Limb (tissue), 2 donors: ENCODE measurements around the gene POLR1F.
"Not testable (repeated sequence)": the region's sequence is repeated elsewhere in the genome, so short reads cannot be mapped to it uniquely, and the experiment has no call there.

Experiments
- DNase-seq, 2 donors: peaks; one replicate each; pipeline ENCODE4 v3.0.0-alpha.2; 2016; ENCODE audit errors: extremely low spot score in 2 of 2

POLR1F gene, protein sequence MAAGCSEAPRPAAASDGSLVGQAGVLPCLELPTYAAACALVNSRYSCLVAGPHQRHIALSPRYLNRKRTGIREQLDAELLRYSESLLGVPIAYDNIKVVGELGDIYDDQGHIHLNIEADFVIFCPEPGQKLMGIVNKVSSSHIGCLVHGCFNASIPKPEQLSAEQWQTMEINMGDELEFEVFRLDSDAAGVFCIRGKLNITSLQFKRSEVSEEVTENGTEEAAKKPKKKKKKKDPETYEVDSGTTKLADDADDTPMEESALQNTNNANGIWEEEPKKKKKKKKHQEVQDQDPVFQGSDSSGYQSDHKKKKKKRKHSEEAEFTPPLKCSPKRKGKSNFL

DNA sequence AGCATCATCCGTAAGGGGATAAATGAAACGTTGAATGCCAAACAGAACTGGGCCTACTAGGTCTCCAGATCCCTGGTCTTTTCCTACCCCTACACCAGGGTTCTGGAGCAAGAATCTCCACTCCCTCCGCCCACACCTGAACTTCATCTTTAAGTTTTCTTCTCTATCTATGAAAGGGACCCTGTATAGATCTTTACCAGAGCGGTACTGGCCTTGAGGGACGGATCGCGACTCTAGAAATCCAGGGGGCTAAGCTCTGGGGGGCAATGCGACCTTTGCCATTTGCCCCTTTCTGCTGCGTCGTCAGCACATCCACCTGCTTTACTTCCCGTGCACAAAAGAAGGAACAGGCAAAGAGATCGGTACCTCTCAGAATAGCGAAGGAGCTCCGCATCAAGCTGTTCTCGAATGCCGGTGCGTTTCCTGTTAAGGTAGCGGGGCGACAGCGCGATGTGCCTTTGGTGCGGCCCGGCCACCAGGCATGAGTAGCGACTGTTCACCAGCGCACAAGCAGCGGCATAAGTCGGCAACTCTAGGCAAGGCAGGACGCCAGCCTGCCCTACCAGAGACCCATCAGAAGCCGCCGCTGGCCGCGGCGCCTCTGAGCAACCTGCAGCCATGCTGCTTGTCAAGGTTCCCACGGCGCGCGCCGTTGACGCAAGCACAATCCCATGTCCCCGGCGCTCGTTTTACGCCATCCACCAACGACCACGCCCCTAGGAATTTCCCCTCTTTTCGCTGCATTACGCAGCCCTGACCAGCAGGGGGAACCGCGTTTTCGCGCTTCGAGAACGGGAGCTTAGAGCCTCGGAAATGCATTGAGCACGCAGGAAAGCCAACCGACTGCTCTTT, at the start of gene POLR1F:
TSS of gene POLR1F (minus strand) at position 641 of the 852 bp plus-strand sequence. CDS start at position 620, 21 bp downstream.
- DNase-seq, result peak; percentile 96 to 97

DNA sequence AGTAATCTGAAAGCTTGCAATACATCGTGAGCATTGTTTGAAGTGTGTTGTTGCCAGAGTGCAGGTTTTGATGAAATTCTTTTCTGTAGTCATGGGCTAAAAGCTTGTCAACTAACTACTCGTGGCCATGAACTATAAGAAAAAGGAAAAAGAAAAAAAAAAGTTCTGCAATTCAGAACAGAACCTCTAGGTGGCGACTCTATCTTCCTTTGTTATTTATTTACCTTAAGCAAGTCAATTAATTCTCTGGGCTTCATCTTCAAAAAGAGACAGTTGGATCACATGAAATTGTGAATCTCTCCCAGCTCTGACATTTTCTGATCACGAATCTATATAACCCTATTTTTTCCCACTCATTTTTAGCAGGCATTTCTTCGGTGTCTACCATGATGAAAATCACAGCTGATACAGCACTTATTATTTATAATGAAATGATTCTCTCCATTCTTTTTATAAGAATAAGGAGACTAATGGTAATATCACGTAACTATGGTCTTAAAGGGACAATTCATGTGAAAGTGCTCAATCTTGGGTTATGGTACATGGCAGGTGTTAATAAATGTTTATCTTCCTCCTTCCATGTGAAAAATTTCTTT, 45.8 kb upstream of the POLR1F start:
- no peak for DNase-seq

DNA sequence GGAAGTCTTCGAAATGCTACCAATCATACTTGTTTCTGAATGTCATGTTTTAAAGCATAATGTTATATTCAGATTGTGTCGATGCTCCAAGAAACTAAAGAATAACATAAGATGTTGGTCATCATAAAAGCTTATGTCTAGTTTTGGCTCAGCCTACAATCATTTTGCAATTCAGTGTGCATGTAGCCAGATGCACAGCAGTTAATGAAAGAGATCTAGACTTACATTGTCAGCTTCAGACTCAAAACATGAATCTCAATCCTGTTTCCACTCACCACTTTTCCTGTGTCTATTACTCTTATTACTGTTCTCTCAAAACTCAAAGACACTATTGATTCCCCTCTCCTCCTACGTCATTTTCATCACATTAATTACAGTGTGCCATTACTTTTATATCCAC, 43.2 kb upstream of the POLR1F start:
- no peak for DNase-seq

DNA sequence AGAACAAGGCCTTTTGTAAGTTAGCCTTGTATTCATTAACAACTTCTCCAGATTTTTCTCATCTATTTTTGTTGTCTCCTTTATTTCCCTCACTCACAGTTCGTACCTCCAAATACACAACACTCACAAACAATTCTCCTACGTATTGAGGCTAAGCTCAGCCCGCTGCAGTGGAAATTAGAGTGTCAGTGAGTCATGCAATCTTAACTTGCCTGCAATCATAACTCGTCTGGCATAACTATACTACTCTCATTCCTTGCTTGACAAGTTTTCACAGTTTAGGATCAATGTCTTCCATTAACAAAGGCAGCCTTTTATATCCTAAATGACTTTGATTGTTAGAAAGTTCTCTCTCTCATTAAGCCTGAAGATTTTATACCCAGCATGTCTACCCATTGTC, 40.8 kb upstream of the POLR1F start:
- no peak for DNase-seq

DNA sequence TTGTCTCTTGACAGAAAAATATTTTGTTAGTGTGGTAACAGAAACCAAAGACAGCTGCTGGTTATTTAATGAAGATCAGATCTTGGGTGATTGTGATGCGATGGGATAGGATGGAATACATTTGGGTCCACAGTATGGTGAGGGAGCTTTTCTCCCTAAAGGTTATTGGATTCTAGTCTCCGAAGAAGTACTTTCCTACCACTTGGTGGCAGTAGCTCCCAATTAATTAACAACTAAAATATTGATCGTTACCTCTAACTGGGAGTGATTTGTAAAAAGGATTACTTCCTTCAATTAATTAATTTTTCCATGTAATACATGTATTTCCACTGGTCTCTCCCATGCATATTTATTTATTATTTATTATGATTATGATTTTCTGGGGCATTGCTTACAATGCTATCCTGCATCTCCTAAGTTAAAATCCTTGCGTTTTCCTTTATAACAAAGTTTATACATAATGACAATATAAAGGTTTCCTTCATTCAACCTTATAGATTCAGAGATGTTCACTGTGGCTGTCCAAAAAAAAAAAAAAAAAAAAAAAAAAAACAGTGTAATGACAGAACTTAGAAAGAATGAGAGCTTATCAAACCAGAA, 39.0 kb upstream of the POLR1F start:
- peak in 1 of 2 donors; percentile 59 for DNase-seq

DNA sequence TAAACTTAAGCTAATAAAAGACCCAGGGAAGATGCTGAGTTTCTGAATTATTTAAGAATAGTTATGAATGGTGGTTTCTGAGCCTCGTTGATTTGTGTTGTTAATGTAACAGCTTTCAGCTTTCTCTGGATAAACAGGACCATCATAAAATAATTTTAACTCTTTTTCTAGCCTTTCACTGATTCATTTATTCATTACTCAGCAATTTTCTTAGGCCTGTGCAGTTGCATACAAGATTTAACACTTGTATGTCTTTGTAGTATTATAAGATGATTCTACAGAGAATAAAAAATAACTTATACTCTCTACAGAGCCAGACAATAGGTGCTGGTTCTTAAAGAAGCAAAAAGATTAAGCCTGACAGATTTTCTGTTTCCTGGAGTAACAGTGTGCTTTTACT, 35.2 kb upstream of the POLR1F start:
- no peak for DNase-seq

DNA sequence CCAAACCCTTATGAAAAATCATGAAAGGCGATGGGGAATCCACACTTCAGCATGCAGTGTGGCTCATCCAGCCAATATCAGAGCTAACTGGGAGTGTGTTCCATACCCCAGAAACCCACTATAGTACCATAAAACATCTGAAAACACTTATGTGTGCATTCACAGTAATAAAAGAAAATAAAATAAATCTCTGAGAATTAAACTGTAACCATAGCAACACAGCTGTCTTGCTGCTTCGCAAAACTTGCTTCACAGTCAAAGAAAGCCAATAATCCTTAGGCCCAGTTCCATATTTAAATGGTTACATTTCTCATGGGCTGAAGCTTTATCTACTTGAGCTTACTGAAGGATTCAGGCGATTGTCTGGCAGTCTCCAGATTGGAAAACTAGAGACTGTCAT, 19.9 kb upstream of the POLR1F start:
- DNase-seq, result peak in 1 of 2 donors; percentile 50

DNA sequence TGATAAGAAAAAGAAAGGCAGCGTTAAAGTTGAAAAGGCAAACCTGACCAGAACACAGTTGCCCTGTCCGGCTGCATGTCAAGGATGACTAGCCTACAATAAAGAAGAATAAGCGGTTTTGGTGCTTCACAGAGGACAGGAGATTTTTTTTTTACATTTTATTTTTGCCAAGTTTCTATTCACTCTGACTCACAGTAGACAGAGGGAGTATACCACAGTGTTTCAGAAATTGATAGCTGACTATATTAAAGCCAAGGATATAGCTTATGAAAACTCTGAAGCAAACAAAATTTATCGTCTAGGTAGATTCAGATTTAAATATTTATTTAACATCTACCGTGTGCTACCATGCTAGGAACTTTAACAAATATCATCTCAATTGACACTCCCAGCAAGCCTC, 16.9 kb upstream of the POLR1F start:
- DNase-seq, result no peak

DNA sequence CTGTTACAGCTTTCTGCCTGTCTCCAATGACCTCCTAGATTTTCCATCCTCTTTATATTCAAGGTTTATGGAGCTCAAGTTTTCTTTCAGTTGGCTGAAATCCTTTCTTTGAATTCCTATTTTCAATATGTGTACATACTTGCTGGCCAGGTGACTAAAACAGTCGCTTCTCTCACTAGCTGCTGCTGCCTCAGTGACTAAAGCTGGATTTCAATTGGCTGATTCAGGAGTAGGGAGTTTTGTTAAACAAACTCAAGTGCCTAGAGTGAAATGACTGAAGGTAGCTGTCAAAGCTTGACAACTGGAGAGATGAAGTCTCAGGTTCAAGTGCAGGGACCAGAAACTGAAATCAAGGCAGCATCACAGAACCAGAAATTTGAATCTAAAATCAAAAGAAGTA, 6.7 kb upstream of the POLR1F start:
- DNase-seq, result no peak

DNA sequence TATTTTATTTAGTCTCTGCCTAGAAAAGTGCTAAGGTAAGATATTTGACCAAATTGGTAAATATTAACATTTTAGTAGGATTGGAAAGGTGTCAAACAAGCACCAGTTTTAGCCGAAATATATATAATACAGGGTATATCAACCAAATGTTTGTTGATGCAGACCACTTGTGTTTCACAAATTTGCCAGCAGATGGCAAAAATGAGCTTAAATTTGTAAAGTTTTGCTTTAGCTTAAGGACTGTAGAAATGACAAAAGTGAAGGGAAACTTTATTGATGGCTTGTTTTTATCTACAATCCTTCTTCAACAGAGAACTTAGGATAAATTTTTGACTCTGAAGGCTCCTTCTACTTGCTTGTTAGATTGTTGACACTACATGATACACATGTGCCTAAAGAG, 4.8 kb upstream of the POLR1F start:
- DNase-seq, result peak; percentile 36 to 40

DNA sequence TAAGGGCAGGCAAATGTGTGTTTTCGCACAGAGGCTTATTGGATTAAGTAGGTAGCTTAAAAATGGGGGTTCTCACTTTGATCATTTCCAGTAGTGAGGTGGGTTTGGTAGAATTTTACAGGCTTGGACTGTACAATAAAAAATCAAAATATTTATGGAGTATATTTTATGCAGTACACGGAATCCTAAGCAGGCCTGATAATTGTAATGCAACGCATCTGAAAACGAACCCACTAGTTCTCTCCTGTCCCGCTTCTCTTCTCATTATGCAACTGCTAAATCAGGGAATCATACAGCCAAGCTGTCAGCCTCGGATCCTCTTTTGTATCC, 377 bp upstream of the POLR1F start:
- no peak for DNase-seq

DNA sequence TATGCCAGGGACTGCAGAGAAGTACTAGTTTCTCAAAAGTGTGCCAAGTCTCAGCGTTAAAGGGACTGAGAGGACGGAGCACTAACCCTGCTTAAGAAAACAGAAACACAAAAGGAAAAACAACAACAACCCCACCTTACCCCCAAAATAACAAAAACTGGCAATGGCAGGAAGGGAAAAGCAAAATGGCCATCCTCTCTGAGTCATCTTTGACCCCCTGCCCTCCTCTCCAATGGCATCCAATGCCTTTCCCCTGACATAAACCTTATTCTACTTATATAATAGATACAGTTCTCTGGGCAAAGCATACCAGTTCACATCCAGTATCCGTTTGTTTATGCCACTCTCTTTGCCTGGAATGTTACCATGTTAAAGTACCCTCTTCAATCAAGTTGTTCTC, 1.6 kb downstream of the POLR1F start:
- no peak for DNase-seq

DNA sequence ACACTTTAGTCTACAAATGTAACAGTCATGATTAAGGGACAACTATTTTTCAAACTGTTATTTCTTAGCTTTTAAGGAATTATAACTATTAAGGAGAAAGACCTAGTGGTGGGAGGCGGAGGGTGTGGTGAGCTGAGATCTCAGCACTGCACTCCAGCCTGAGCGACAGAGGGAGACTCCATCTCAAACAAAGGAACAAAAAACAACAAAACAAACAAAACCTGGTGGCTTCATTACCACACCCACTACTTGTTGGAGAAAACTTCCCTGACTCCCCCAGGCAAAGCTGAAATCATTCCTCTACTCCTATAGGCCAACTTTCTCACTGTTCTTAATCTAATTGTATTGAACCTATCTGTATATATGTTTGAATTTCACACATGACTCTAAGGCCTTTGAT, 3.2 kb downstream of the POLR1F start:
- no peak for DNase-seq

DNA sequence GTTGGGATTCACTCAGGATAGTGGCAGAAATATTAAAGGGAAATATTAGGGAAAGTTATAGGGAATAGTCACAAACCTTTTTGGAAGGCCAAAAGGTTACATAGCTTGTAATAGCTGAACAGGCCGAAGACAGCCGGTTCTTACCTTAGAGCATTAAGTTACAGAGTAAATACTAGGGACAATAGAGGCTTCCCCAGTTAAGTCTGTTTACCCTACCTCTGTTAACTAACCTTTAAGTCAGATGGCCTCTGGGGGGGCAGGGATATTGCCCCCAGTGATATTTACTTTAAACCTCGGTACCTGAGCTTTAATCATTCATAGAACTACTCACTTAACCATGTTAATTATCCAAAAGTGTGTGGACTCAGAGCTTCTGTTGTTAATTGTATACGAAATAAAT, 7.4 kb downstream of the POLR1F start:
- DNase-seq, result no peak

DNA sequence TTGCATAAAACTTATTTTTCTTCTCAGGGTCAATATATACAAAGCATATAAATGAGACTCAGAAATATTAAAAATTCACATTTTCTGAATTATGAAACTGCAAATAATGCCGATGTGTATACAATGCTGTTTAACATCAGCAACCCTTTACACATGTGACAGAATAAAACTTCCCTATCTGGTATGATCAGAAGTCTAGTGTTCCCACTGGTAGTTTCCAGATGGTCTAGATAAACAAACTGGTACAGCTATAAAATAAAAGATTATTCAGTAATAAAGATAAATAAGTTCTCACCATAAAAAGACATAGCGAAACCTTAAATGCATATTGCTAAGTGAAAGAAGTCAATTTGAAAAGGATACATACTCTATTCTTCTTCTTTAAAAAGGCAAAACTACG, 7.9 kb downstream of the POLR1F start:
- DNase-seq, result no peak

DNA sequence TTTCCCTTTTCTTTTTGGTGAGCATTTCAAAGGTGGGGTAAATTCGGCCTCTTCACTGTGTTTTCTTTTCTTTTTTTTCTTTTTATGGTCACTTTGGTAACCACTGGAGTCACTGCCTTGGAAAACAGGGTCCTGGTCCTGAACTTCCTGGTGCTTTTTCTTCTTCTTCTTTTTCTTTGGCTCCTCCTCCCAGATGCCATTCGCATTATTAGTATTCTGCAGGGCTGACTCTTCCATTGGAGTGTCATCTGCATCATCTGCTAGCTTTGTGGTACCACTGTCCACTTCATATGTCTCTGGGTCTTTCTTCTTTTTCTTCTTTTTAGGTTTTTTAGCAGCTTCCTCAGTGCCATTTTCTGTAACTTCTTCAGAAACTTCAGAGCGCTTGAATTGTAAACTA, 10.5 kb downstream of the POLR1F start:
- no peak for DNase-seq

DNA sequence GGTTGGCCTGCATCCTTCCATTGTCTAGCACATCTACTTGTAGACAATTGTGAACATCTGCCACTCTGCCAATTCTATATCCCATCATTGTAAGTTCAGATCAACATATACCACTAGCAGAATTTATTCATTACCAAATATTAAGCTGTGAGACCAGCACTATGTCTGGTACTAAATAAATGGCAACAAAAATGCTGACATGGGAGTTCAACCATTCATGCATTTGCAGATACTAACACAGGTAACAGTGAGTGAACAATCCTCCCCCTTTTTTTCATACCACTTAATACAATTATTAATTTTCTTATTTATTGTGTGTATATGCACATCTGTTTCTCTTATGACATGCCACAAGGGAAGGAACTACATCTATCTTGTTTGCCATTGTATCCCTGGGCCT, 11.9 kb downstream of the POLR1F start:
- no peak for DNase-seq

DNA sequence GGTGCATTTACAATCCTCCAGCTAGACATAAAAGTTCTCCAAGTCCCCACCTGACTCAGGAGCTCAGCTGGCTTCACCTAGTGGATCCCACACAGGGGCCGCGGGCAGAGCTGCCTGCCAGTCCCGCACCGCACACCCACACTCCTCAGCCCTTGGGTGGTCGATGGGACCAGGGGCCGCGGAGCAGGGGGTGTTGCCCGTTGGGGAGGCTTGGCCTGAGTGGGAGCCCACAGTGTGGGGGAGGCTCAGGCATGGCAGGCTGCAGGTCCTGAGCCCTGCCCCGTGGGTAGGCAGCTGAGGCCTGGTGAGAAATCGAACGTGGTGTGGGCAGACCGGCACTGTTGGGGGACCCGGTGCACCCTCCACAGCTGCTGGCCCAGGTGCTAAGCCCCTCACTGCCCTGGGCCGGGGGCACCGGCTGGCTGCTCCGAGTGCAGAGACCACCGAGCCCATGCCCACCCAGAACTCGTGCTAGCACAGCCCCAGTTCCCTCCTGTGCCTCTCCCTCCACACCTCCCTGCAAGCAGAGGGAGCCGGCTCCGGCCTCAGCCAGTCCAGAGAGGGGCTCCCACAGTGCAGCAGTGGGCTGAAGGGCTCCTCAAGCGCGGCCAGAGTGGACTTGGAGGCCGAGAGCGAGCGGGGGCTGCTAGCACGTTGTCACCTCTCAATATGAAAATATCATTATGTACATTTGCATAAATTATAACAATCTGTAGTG, 16.6 kb downstream of the POLR1F start:
- no peak for DNase-seq

DNA sequence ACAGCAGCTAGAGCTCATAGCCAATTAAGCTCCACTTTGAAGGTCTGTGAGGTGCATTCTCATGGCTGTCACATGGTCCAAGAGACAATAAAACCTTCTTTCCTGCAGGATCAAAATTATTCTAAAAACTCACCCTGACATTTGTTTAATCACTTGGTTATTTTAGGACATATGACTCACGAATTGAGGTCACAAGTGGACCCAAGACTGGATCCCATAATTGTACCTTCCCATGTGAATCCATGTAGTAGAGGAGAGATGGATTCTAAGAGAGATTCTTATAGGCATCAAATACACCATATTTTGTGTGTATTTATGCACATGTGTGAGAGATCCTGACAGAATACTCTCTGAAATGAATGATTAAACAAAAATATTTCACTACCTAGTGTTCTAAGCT, 18.1 kb downstream of the POLR1F start:
- DNase-seq, result no peak

DNA sequence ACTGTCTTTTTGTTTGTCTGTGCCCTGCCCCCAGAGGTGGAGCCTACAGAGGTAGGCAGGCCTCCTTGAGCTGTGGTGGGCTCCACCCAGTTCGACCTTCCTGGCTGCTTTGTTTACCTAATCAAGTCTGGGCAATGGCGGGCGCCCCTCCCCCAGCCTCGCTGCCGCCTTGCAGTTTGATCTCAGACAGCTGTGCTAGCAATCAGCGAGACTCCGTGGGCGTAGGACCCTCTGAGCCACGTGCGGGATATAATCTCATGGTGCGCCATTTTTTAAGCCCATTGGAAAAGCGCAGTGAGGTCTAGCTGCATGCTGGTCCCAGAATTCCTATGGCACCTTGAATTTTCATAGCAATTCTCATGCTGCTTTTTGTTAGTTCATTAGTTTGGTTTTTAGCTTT, 19.7 kb downstream of the POLR1F start:
- DNase-seq, result not testable (repeated sequence)

DNA sequence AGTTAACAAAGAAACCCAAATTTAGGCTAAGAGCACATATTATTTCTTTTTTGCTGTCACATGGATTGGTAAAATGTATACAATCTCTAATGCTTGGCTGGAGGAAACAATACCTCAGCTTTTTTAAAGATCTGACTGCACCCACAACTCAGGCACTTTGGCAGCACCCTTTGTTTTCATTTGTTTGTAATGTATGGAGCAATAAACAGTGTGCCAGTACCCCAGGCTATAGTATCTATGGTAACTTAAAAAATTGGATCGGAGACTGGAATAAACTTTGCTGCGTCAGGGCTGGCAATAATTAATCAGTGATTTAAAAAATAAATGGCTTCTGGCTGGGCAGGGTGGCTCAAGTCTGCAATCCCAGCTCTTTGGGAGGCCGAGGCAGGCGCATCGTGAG, 27.2 kb downstream of the POLR1F start:
- no peak for DNase-seq

DNA sequence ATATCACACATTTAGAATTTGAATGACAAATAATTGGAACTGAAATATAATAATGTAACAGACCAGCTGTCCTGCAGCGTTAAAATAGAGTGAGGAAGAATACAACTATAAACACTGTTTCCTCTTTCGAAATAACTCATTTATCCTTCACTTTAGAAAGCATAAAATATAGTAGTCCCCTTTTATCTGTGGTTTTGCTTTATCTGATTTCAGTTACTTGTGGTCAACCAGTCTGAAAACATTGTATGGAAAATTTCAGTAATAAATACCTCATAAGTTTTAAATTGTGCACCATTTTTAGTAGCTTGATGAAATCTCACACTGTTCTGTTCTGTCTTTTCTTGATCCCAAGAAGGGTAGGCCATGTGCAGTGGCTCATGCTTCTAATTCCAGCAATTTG, 31.7 kb downstream of the POLR1F start:
- no peak for DNase-seq
